GM10266 (cell line): ENCODE data around the gene GLB1L3.

ENCODE experiments used
- DNase-seq: peaks from one replicate; pipeline ENCODE4 v3.0.0; 2012; ENCODE audit errors: extremely low spot score
- CTCF ChIP-seq: IDR thresholded peaks from 2 replicates; pipeline ENCODE4 v1.5.1; 2012; ENCODE audit warnings: mild to moderate bottlenecking, low read depth; ENCODE audit not compliant: control insufficient read depth, insufficient read depth; ENCODE audit errors: missing control alignments

Gene GLB1L3

GRCh38 chr11:134275534-134276395 is at the start of gene GLB1L3:
TSS of gene GLB1L3 (plus strand) at chr11:134276379. CDS start at chr11:134276741, 362 bp downstream.
- peak; percentile 73 for DNase-seq
- TF ChIP-seq CTCF, result peak; percentile 38

- no peak for TF ChIP-seq CTCF
- no peak for DNase-seq
These were observed 49.3 kb upstream of the GLB1L3 start for GRCh38 chr11:134226806-134227325.

GRCh38 chr11:134228625-134229024 is 47.6 kb upstream of the GLB1L3 start:
- DNase-seq, result peak; percentile 68

GRCh38 chr11:134229126-134229790 is 46.9 kb upstream of the GLB1L3 start:
- DNase-seq, result no peak
- no peak for TF ChIP-seq CTCF

More at GRCh38 chr11:134228625-134229024, 47.6 kb upstream of the GLB1L3 start:
- no peak for TF ChIP-seq CTCF

GRCh38 chr11:134230339-134230738 is 45.8 kb upstream of the GLB1L3 start:
- DNase-seq, result no peak
- TF ChIP-seq CTCF, result no peak

- no peak for DNase-seq
- TF ChIP-seq CTCF, result no peak
These were observed 44.1 kb upstream of the GLB1L3 start for GRCh38 chr11:134231958-134232659.
